Right forelimb (tissue), 1 donor: ENCODE results near the gene ID3.
"Not testable (repeated sequence)": the region's sequence is repeated elsewhere in the genome, so short reads cannot be mapped to it uniquely, and the experiment has no call there.

Experiments
- DNase-seq: peaks from one replicate; pipeline ENCODE4 v3.0.0-alpha.2; 2018

ID3 gene

GRCh38 chr1:23588749-23589548 lies 29.6 kb upstream of the ID3 start:
- no peak for DNase-seq

- DNase-seq = no peak
Observed at GRCh38 chr1:23585321-23586022, 26.2 kb upstream of the ID3 start.

GRCh38 chr1:23583727-23584126 lies 24.4 kb upstream of the ID3 start:
- not testable (repeated sequence) for DNase-seq

- DNase-seq = no peak
Observed at GRCh38 chr1:23582820-23583219, 23.5 kb upstream of the ID3 start.

GRCh38 chr1:23581219-23581618 lies 21.9 kb upstream of the ID3 start:
- no peak for DNase-seq

GRCh38 chr1:23578997-23579363 lies 19.7 kb upstream of the ID3 start:
- no peak for DNase-seq

- DNase-seq = no peak
Observed at GRCh38 chr1:23578311-23578996, 19.2 kb upstream of the ID3 start.

- no peak for DNase-seq
Observed at GRCh38 chr1:23577056-23578004, 18.0 kb upstream of the ID3 start.

- no peak for DNase-seq
Observed at GRCh38 chr1:23576338-23577055, 17.2 kb upstream of the ID3 start.

- DNase-seq = no peak
Observed at GRCh38 chr1:23575226-23575810, 16.0 kb upstream of the ID3 start.

DNA sequence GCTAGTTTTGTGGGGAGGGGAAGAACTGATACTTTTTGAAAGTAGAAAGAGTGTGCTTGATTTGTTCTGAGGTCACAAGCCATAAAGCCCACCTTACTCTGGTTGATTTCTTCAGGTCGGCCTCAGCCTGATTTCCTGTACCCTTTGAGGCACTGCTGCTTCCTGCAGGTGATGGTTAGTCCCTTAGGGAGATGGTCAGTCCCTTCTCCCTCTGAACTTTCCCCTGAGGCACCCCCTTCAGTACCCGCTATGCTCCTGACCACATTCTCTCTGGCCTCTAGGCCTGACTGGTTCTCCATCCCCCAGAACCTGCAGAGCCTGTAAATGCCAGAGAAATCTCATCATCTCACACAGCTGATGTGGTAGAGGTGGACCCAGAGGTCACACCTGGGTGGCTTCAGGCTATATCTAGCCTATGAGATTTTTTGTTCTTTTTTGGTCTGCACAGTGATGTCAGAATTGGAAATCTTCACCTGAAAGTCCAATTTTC lies 15.0 kb upstream of the ID3 start:
- DNase-seq = no peak

DNA sequence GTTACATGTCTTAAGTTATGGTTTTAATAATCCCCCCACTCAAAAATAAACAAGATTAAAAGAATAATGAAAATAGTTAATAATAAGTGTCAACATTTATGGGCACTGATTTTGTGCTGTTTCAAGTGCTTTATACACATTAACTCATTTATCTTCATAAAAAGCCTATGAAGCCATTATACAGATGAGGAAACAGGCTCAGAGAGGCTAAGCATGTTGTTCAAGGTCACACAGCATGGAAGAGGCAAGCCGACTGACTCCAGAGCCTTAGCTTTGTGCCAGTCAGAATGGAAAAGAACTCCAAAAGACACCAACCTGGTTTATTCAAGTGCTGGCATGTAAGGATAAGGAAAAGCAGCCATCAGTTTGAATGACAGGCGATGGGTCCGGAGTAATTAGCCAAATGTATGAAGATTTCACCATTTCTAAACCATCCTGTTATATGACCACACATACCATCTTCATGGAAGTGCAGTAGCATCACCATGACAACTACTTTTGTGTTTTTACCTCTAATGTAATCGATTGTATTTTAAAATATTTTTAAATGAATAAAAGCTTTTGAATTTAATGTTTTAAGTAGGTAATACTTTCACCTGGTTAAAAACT lies 14.4 kb upstream of the ID3 start:
- DNase-seq = no peak

GRCh38 chr1:23571465-23571864 lies 12.2 kb upstream of the ID3 start:
- no peak for DNase-seq

DNA sequence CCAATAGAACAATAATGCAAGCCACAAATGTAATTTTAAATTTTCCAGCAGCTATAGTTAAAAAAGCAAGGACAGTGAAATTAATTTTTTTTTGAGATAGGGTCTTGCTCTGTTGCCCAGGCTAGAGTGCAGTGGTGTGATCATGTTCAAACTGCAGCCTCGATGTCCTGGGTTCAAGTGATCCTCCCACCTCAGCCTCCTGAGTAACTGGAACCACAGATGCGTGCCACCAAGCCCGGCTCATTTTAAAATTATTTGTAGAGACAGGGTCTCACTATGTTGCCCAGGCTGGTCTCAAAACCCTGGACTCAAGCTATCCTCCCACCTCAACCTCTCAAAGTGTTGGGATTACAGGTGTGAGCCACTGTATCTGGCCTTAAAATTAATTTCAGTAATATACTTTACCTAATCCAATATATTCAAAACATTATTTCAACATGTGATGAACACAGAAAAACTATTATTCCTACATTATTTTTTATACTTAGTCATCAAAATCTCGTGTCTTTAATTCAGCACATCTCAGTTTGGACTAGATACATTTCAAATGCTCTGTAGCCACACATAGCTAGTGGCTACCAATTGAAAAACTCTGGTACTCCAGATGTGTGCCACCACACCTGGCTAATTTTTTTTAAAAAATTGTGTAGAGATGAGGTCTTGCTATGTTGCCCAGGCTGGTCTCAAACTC lies 10.8 kb upstream of the ID3 start:
- DNase-seq = no peak

DNA sequence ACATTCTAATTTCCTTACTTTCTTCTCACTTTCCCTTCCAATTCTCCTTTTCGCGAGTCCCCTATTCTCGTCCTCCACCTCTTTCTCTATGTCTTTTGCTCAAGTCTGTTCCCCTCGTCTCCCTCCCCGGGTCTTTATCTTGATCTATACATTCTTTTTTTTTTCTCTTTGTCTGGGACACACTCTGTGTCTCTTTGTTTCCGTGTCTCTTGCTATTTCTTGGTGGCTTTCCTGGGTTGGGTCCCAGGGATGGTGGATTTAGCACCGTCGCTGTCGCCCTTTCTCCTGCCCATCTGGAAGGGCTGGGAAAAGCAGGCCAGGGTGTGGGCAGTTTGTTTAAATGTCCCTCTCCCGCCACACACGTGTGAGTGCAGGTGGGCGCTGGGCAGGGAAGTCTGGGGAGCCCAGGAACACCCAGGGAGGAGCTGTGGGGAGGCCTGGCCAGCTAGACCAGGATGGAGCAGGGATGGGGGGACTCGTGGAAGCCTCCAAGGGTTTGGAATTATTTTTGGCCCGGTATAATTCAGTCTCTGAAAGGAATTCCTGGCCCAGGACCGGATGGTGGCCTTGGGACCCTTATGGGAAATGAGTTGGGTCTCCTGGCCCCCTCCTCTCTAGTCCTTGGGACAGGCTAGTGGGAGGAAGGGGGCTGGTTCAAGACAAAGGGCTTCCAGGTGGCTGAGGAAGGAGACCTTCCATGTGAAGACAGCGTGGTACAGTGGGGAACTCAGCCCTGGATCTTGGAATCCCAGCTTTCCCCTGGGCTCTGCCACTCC lies 9.5 kb upstream of the ID3 start:
- DNase-seq = no peak

- DNase-seq = peak; percentile 69
Observed at GRCh38 chr1:23567996-23568607, 8.8 kb upstream of the ID3 start.

DNA sequence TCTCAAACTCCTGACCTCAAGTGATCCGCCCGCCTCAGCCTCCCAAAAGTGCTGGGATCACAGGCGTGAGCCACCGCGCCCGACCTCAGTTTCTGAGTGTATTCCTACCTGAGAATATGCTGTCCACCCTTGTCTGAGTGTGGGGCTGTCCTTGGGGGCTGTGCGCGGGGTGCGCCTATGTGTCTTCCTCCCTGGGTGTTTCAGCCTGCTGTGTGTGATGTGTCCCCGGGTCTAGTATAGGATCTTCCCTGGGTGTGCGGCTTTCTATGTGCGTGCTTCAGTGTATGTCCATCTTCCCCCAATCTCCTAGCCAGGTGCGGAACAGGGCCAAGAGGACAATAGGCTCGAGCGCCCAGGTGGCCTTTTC lies 8.3 kb upstream of the ID3 start:
- no peak for DNase-seq

- no peak for DNase-seq
Observed at GRCh38 chr1:23566304-23566703, 7.0 kb upstream of the ID3 start.

GRCh38 chr1:23565776-23566175 lies 6.5 kb upstream of the ID3 start:
- no peak for DNase-seq
